Spleen (tissue), 11 donors: ENCODE measurements around the gene PLSCR5. TPM values are rescaled to one million over a fixed set of nuclear protein-coding genes. Genes with fewer than 3 reads are reported as not detected.

ENCODE experiments used
- DNase-seq: peaks from one replicate; pipeline ENCODE4 v3.0.0-alpha.2; 2020
- H3K27ac ChIP-seq, 8 donors: fragments of 200-600 bp; sonication (generic) in 7 of 8; 1 replicate in 4 of 8; 2 replicates in 4 of 8; pipeline versions ENCODE4 v1.5.0 to v1.8.0; 2016 to 2021; ENCODE audit warnings: inconsistent platforms in 4 of 8, mild to moderate bottlenecking in 4 of 8, moderate library complexity in 1 of 8
- H3K27me3 ChIP-seq, 7 donors: fragments of 200-600 bp; sonication (generic) in 6 of 7; replicated peaks in 1 of 7; 1 replicate in 4 of 7; 2 replicates in 3 of 7; pipeline versions ENCODE4 v1.5.0 to v1.8.0; 2016 to 2021; ENCODE audit warnings: inconsistent platforms in 3 of 7, mild to moderate bottlenecking in 1 of 7
- H3K36me3 ChIP-seq, 6 donors: fragments of 200-600 bp; sonication (generic) in 5 of 6; 1 replicate in 4 of 6; 2 replicates in 2 of 6; pipeline versions ENCODE4 v1.5.0 to v1.8.0; 2016 to 2021; ENCODE audit warnings: inconsistent platforms in 2 of 6
- H3K4me1 ChIP-seq, 6 donors: fragments of 200-600 bp; sonication (generic) in 5 of 6; 1 replicate in 3 of 6; 2 replicates in 3 of 6; pipeline versions ENCODE4 v1.5.0 to v1.8.0; 2016 to 2021; ENCODE audit warnings: inconsistent platforms in 3 of 6
- H3K4me3 ChIP-seq, 8 donors: fragments of 200-600 bp; sonication (generic) in 7 of 8; 1 replicate in 4 of 8; 2 replicates in 4 of 8; pipeline versions ENCODE4 v1.5.0 to v1.8.0; 2016 to 2021; ENCODE audit warnings: inconsistent platforms in 4 of 8, mild to moderate bottlenecking in 4 of 8, moderate library complexity in 2 of 8
- H3K9me3 ChIP-seq, 8 donors: fragments of 200-600 bp; sonication (generic) in 7 of 8; 1 replicate in 4 of 8; 2 replicates in 4 of 8; pipeline versions ENCODE4 v1.5.0 to v1.8.0; 2016 to 2021; ENCODE audit warnings: inconsistent platforms in 4 of 8
- POLR2A ChIP-seq, 3 donors: fragments of 450-650 bp; IDR thresholded peaks; one replicate each; pipeline ENCODE4 v1.5.1; 2017; ENCODE audit warnings: antibody characterized with exemption in 3 of 3, mild to moderate bottlenecking in 1 of 3
- POLR2AphosphoS5 ChIP-seq, 3 donors: sonication (generic); formaldehyde crosslinking; IDR thresholded peaks; one replicate each; pipeline ENCODE4 v1.5.1; 2017; ENCODE audit warnings: antibody characterized with exemption in 3 of 3
- WGBS, 5 donors: extraction: QIAGEN DNeasy Blood & Tissue Kit in 3 of 5; methylation state at CpG; one replicate each; pipeline versions ENCODE4 v1.1.5 to v1.1.7; 2013 to 2018; 5-methylcytosine and 5-hydroxymethylcytosine counted together
- intact Hi-C: fragments of 100-400 bp; cut with DNase I; formaldehyde crosslinking; loops from one replicate; pipeline ENCODE4 v1.15.0; 2023; ENCODE audit warnings: low total_unique reads
- polyA plus RNA-seq, 3 donors: library from polyadenylated mRNA; stranded (reverse); fragments of 200-250 nt; gene quantifications; one replicate each; pipeline ENCODE4 v1.2.1, GENCODE V29; 2013
- total RNA-seq, 7 donors: library from RNA; depleted of rRNA in 3 of 7; stranded (reverse); fragments of >200 nt in 3 of 7; fragmentation: NEBNext Ultra II Directional in 4 of 7; extraction: Animal tissue kit (Norgen Biotek cat#: 25700) in 4 of 7; gene quantifications; one replicate each; pipeline versions ENCODE4 v1.1.0 to v1.2.1, GENCODE V29; 2016 to 2021
- TF ChIP-seq, protein P1 (sequence below), 11 experiments: fragments of 200-600 bp in 7 of 11; fragments of 450-650 bp in 4 of 11; sonication (generic) in 4 of 11; IDR thresholded peaks in 8 of 11; conservative IDR thresholded peaks in 3 of 11; 1 replicate in 7 of 11; 2 replicates in 4 of 11; pipeline versions ENCODE4 v1.4.0 to v1.8.0; 2016 to 2021; ENCODE audit warnings: antibody characterized with exemption in 11 of 11, inconsistent platforms in 4 of 11, mild to moderate bottlenecking in 1 of 11
- donor health status: healthy with polysubstance abuse.
- donor health status: DM: no; HTN: no; CAD: no; lungs with moderate emphysema.
- donor health status: DM: no; HTN: no; CAD: no.
- donor health status: Bipolar disorder and iron deficiency.
- donor health status: healthy.
- donor health status: DM: no; HTN: no; CAD: no.
- donor health status: DM: yes; HTN: yes; CAD: no.

PLSCR5 gene
- total and polyA plus RNA-seq, 10 donors = not detected

DNA sequence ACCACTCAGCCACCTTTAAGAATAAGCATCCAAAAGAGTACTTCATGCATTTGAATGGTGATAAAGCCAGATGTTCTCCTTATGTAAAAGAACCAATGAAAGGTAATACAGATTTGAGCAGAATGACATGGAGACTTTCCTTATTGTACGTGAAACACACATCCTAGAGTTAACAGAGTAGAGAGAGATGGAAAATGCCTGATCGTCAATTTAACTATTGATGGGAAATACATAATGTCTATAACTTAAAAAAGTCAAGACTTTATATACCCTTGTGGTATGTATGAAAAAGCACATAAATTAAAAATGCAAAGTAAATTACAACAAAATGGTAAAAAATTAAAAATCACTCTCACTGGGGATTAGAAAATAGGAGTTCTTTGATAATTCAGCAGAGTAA, 31.7 kb upstream of the PLSCR5 start:
- TF ChIP-seq POLR2A (IDR thresholded peaks at IDR 0.05) = no peak
- TF ChIP-seq, protein P1, sequence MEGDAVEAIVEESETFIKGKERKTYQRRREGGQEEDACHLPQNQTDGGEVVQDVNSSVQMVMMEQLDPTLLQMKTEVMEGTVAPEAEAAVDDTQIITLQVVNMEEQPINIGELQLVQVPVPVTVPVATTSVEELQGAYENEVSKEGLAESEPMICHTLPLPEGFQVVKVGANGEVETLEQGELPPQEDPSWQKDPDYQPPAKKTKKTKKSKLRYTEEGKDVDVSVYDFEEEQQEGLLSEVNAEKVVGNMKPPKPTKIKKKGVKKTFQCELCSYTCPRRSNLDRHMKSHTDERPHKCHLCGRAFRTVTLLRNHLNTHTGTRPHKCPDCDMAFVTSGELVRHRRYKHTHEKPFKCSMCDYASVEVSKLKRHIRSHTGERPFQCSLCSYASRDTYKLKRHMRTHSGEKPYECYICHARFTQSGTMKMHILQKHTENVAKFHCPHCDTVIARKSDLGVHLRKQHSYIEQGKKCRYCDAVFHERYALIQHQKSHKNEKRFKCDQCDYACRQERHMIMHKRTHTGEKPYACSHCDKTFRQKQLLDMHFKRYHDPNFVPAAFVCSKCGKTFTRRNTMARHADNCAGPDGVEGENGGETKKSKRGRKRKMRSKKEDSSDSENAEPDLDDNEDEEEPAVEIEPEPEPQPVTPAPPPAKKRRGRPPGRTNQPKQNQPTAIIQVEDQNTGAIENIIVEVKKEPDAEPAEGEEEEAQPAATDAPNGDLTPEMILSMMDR (IDR thresholded peaks at IDR 0.05 in 8 of 11, conservative IDR thresholded peaks at IDR 0.05 in 3 of 11) = no peak
- TF ChIP-seq POLR2AphosphoS5 (IDR thresholded peaks at IDR 0.05) = no peak
- Histone ChIP-seq H3K4me3 (no peak overlapping the region), H3K4me1 (peaks cover 0 to 4% (median 0%) of the 10 kb centered on the region in 6 donors), H3K36me3 (no peaks in the 10 kb centered on the region), H3K27me3 (no peaks in the 10 kb centered on the region), H3K9me3 (no peaks in the 10 kb centered on the region), H3K27ac (no peak overlapping the region)
- WGBS, 5 donors = 87 to 95% (median 91%) methylated on average over 2 of the region's 2 CpGs
- no peak for DNase-seq
- intact Hi-C loops = no loop called here

GRCh38 chr3:146634346-146634745, 29.2 kb upstream of the PLSCR5 start:
- Histone ChIP-seq H3K4me1 (no peaks in the 10 kb centered on the region), H3K27ac (no peak overlapping the region), H3K9me3 (no peaks in the 10 kb centered on the region), H3K27me3 (no peaks in the 10 kb centered on the region), H3K4me3 (no peak overlapping the region), H3K36me3 (no peaks in the 10 kb centered on the region)
- intact Hi-C loops = no loop called here
- WGBS, 5 donors = 75 to 93% (median 80%) methylated on average over 3 of the region's 3 CpGs
- DNase-seq = no peak
- TF ChIP-seq POLR2A (IDR thresholded peaks at IDR 0.05) (no peak), POLR2AphosphoS5 (IDR thresholded peaks at IDR 0.05) (no peak)
- TF ChIP-seq, protein P1 (IDR thresholded peaks at IDR 0.05 in 8 of 11, conservative IDR thresholded peaks at IDR 0.05 in 3 of 11) = no peak

- intact Hi-C loops = no loop called here
- Histone ChIP-seq H3K9me3 (no peaks in the 10 kb centered on the region), H3K36me3 (no peaks in the 10 kb centered on the region), H3K27ac (no peak overlapping the region), H3K4me3 (no peak overlapping the region), H3K4me1 (peaks cover 0 to 11% (median 6%) of the 10 kb centered on the region in 6 donors), H3K27me3 (no peaks in the 10 kb centered on the region)
- TF ChIP-seq POLR2AphosphoS5 (IDR thresholded peaks at IDR 0.05) (no peak), POLR2A (IDR thresholded peaks at IDR 0.05) (no peak)
- TF ChIP-seq, protein P1 (IDR thresholded peaks at IDR 0.05 in 8 of 11, conservative IDR thresholded peaks at IDR 0.05 in 3 of 11) = no peak
- no peak for DNase-seq
Observed at GRCh38 chr3:146628671-146629070, 23.5 kb upstream of the PLSCR5 start.

GRCh38 chr3:146626403-146627122, 21.4 kb upstream of the PLSCR5 start:
- intact Hi-C loops = no loop called here
- 86 to 91% (median 90%) methylated on average over 8 of the region's 8 CpGs for WGBS, 5 donors
- H3K4me1 ChIP-seq = peaks cover 0 to 11% (median 6%) of the 10 kb centered on the region in 6 donors
- no peaks in the 10 kb centered on the region for H3K9me3 ChIP-seq
- H3K4me3 ChIP-seq = no peak overlapping the region
- TF ChIP-seq, protein P1 (IDR thresholded peaks at IDR 0.05 in 8 of 11, conservative IDR thresholded peaks at IDR 0.05 in 3 of 11) = no peak
- H3K27me3 ChIP-seq = no peaks in the 10 kb centered on the region
- no peaks in the 10 kb centered on the region for H3K36me3 ChIP-seq
- DNase-seq = no peak
- H3K27ac ChIP-seq = no peak overlapping the region
